OCI-LY1 (cell line): ENCODE results near the gene ARHGAP9.

ENCODE experiments used
- EZH2 ChIP-seq: fragments of 200-600 bp; sonication (generic), shearing (Covaris generic); IDR thresholded peaks from 2 replicates; pipeline ENCODE4 v1.8.0; 2017; ENCODE audit warnings: borderline replicate concordance, mixed run types, mild to moderate bottlenecking, antibody characterized with exemption, low read length, moderate library complexity, mixed read lengths
- TF ChIP-seq, protein P1 (sequence below): fragments of 200-600 bp; sonication (generic), shearing (Covaris generic); IDR thresholded peaks from 2 replicates; pipeline ENCODE4 v1.5.1; 2017; ENCODE audit warnings: mild to moderate bottlenecking, antibody characterized with exemption, low read length, moderate library complexity, mixed read lengths

- TF ChIP-seq, protein P1, sequence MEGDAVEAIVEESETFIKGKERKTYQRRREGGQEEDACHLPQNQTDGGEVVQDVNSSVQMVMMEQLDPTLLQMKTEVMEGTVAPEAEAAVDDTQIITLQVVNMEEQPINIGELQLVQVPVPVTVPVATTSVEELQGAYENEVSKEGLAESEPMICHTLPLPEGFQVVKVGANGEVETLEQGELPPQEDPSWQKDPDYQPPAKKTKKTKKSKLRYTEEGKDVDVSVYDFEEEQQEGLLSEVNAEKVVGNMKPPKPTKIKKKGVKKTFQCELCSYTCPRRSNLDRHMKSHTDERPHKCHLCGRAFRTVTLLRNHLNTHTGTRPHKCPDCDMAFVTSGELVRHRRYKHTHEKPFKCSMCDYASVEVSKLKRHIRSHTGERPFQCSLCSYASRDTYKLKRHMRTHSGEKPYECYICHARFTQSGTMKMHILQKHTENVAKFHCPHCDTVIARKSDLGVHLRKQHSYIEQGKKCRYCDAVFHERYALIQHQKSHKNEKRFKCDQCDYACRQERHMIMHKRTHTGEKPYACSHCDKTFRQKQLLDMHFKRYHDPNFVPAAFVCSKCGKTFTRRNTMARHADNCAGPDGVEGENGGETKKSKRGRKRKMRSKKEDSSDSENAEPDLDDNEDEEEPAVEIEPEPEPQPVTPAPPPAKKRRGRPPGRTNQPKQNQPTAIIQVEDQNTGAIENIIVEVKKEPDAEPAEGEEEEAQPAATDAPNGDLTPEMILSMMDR: no peak
- TF ChIP-seq EZH2: no peak
These were observed 49.3 kb upstream of the ARHGAP9 start for GRCh38 chr12:57528831-57529555.
